Caco-2 (cell line): ENCODE measurements around the gene KANSL3. TPM values are rescaled to one million over a fixed set of nuclear protein-coding genes. Genes with fewer than 3 reads are reported as not detected.

Source experiments
- BruUV-seq: library from RNA; stranded (reverse); fragments of 400-500 nt; replicated peaks from 2 replicates; lab custom pipeline; 2021; lab: Mats Ljungman, UMichigan
- CTCF ChIA-PET: fragments of 300-600 bp; sonication (Branson Sonifier 250); formaldehyde crosslinking; loops from one replicate; lab custom pipeline; 2022; ENCODE audit warnings: antibody characterized with exemption; lab: Charles Lee
- POLR2A ChIA-PET: fragments of 300-600 bp; sonication (Branson Sonifier 250); formaldehyde crosslinking; loops from one replicate; lab custom pipeline; 2022; ENCODE audit warnings: antibody characterized with exemption; lab: Charles Lee
- DNase-seq, 2 experiments: peaks; one replicate each; pipeline versions ENCODE4 v3.0.0 to v3.0.0-alpha.2; 2020 to 2022
- H3K27me3 ChIP-seq: replicated peaks from 2 replicates; pipeline ENCODE4 v1.6.0; 2011; ENCODE audit warnings: low read length; ENCODE audit not compliant: control insufficient read depth, insufficient read depth
- H3K36me3 ChIP-seq: 2 replicates; pipeline ENCODE4 v1.5.1; 2011; ENCODE audit warnings: low read length; ENCODE audit not compliant: control insufficient read depth, insufficient read depth
- H3K4me1 ChIP-seq: fragments of 250-450 bp; sonication (Bioruptor Pico); 2 replicates; pipeline ENCODE4 v1.5.1; 2020; ENCODE audit warnings: mild to moderate bottlenecking
- H3K4me3 ChIP-seq: 2 replicates; pipeline ENCODE4 v1.5.1; 2011; ENCODE audit warnings: low read depth, mild to moderate bottlenecking, control low read depth, low read length
- H3K9me3 ChIP-seq: fragments of 250-450 bp; sonication (Bioruptor Pico); 2 replicates; pipeline ENCODE4 v1.5.1; 2020; ENCODE audit warnings: mild to moderate bottlenecking, moderate library complexity
- H3K27ac Mint-ChIP-seq: one replicate; pipeline ENCODE4 v1.8.0; 2022; ENCODE audit warnings: mixed read lengths; ENCODE audit not compliant: unreplicated experiment
- H3K27me3 Mint-ChIP-seq: one replicate; pipeline ENCODE4 v1.8.0; 2022; ENCODE audit warnings: mixed read lengths; ENCODE audit not compliant: insufficient read depth, unreplicated experiment
- H3K36me3 Mint-ChIP-seq: one replicate; pipeline ENCODE4 v1.8.0; 2022; ENCODE audit warnings: mild to moderate bottlenecking, mixed read lengths; ENCODE audit not compliant: insufficient read depth, unreplicated experiment
- H3K4me1 Mint-ChIP-seq: one replicate; pipeline ENCODE4 v1.8.0; 2022; ENCODE audit warnings: low read depth, mixed read lengths; ENCODE audit not compliant: unreplicated experiment
- H3K4me3 Mint-ChIP-seq: one replicate; pipeline ENCODE4 v1.8.0; 2022; ENCODE audit warnings: mild to moderate bottlenecking, moderate library complexity, mixed read lengths; ENCODE audit not compliant: unreplicated experiment
- H3K9me3 Mint-ChIP-seq: one replicate; pipeline ENCODE4 v1.8.0; 2022; ENCODE audit warnings: mixed read lengths; ENCODE audit not compliant: unreplicated experiment
- CTCF ChIP-seq, 2 experiments: fragments of 200-600 bp in 1 of 2; IDR thresholded peaks; 1 replicate in 1 of 2; 2 replicates in 1 of 2; pipeline versions ENCODE4 v1.5.1 to v1.8.0; 2011 to 2022; ENCODE audit warnings: antibody characterized with exemption in 1 of 2, control low read depth in 1 of 2, inconsistent platforms in 1 of 2, low read depth in 1 of 2, low read length in 1 of 2, mild to moderate bottlenecking in 1 of 2, moderate library complexity in 1 of 2; ENCODE audit not compliant: insufficient read depth in 1 of 2, severe bottlenecking in 1 of 2, unreplicated experiment in 1 of 2
- intact Hi-C: fragments of 100-400 bp; cut with micrococcal nuclease; formaldehyde crosslinking; loops from one replicate; pipeline ENCODE4 v1.10.0; 2022; ENCODE audit not compliant: unreplicated experiment
- total RNA-seq: library from RNA; stranded (reverse); gene quantifications from 2 replicates; pipeline ENCODE4 v1.2.3, GENCODE V29; 2022

KANSL3 gene
- total RNA-seq, 1 experiment from 2014 or later = 48.6 TPM

GRCh38 chr2:96575785-96576456, 62.2 kb downstream of the KANSL3 start:
- CTCF ChIA-PET = interaction anchor here (0.9 kb wide), 1 partner anchor 22 kb away, joined by 4 read pairs; no protein-coding TSS in a partner anchor
- POLR2A ChIA-PET = no interaction called here

GRCh38 chr2:96574364-96574763, 63.7 kb downstream of the KANSL3 start:
- DNase-seq = no peak
- Histone ChIP-seq H3K4me1 (0 out of 2 replicates have a peak, but pooled peaks cover 5% of the 10 kb centered on the region), H3K36me3 (no peaks in the 10 kb centered on the region), H3K4me3 (no peak overlapping the region), H3K9me3 (no peaks in the 10 kb centered on the region), H3K27me3 (no peaks in the 10 kb centered on the region)
- POLR2A ChIA-PET = no interaction called here
- BruUV-seq = no TSS peak
- no peaks in the 10 kb centered on the region for H3K27me3 Mint-ChIP-seq
- no peaks in the 10 kb centered on the region for H3K4me1 Mint-ChIP-seq
- H3K4me3 Mint-ChIP-seq = no peak overlapping the region
- H3K9me3 Mint-ChIP-seq = no peaks in the 10 kb centered on the region
- peak in 1 of 2 experiments; percentile 4 for TF ChIP-seq CTCF (IDR thresholded peaks at IDR 0.05; ENCODE audit: insufficient read depth in 1 of 2, low read depth in 1 of 2, low read length in 1 of 2, severe bottlenecking in 1 of 2, unreplicated experiment in 1 of 2)
- H3K36me3 Mint-ChIP-seq = no peaks in the 10 kb centered on the region
- CTCF ChIA-PET = no interaction called here
- intact Hi-C loops = no loop called here
- H3K27ac Mint-ChIP-seq = no peak overlapping the region

More at GRCh38 chr2:96575785-96576456, 62.2 kb downstream of the KANSL3 start:
- no peaks in the 10 kb centered on the region for H3K36me3 ChIP-seq
- no peak overlapping the region for H3K4me3 ChIP-seq
- H3K36me3 Mint-ChIP-seq = no peaks in the 10 kb centered on the region
- intact Hi-C loops = no loop called here
- H3K9me3 ChIP-seq = no peaks in the 10 kb centered on the region
- no peaks in the 10 kb centered on the region for H3K27me3 ChIP-seq
- no peaks in the 10 kb centered on the region for H3K9me3 Mint-ChIP-seq
- no peak overlapping the region for H3K4me3 Mint-ChIP-seq
- DNase-seq = no peak
- no peak overlapping the region for H3K27ac Mint-ChIP-seq
- H3K27me3 Mint-ChIP-seq = no peaks in the 10 kb centered on the region
- no TSS peak for BruUV-seq
- H3K4me1 ChIP-seq = 0 out of 2 replicates have a peak, but pooled peaks cover 5% of the 10 kb centered on the region
- H3K4me1 Mint-ChIP-seq = no peaks in the 10 kb centered on the region
- no peak for TF ChIP-seq CTCF (IDR thresholded peaks at IDR 0.05; ENCODE audit: insufficient read depth in 1 of 2, low read depth in 1 of 2, low read length in 1 of 2, severe bottlenecking in 1 of 2, unreplicated experiment in 1 of 2)

GRCh38 chr2:96568094-96568493, 70.0 kb downstream of the KANSL3 start:
- CTCF ChIA-PET = no interaction called here
- intact Hi-C loops = no loop called here
- no peaks in the 10 kb centered on the region for H3K9me3 Mint-ChIP-seq
- H3K36me3 Mint-ChIP-seq = no peaks in the 10 kb centered on the region
- no peaks in the 10 kb centered on the region for H3K4me1 Mint-ChIP-seq
- no TSS peak for BruUV-seq
- no peaks in the 10 kb centered on the region for H3K4me1 ChIP-seq
- no peak for DNase-seq
- H3K4me3 Mint-ChIP-seq = no peak overlapping the region
- no peaks in the 10 kb centered on the region for H3K36me3 ChIP-seq
- no peak overlapping the region for H3K4me3 ChIP-seq
- H3K27me3 Mint-ChIP-seq = no peaks in the 10 kb centered on the region
- no peak overlapping the region for H3K27ac Mint-ChIP-seq
- POLR2A ChIA-PET = no interaction called here
- no peaks in the 10 kb centered on the region for H3K27me3 ChIP-seq
- no peaks in the 10 kb centered on the region for H3K9me3 ChIP-seq
- TF ChIP-seq CTCF (IDR thresholded peaks at IDR 0.05; ENCODE audit: insufficient read depth in 1 of 2, low read depth in 1 of 2, low read length in 1 of 2, severe bottlenecking in 1 of 2, unreplicated experiment in 1 of 2) = no peak
